Gastroesophageal sphincter (tissue), 3 donors: Measurements from ENCODE around the gene KDM5A.

Experiments
- POLR2A ChIP-seq, 2 donors: fragments of 450-650 bp; IDR thresholded peaks; one replicate each; pipeline ENCODE4 v1.6.1; 2017; ENCODE audit warnings: antibody characterized with exemption in 2 of 2, mild to moderate bottlenecking in 2 of 2, moderate library complexity in 1 of 2
- TF ChIP-seq, protein P1 (sequence below), 4 experiments: fragments of 200-600 bp in 2 of 4; fragments of 450-650 bp in 2 of 4; sonication (generic) in 1 of 4; IDR thresholded peaks; one replicate each; pipeline ENCODE4 v1.5.1; 2017 to 2019; ENCODE audit warnings: antibody characterized with exemption in 4 of 4, mild to moderate bottlenecking in 2 of 4, moderate library complexity in 2 of 4

DNA sequence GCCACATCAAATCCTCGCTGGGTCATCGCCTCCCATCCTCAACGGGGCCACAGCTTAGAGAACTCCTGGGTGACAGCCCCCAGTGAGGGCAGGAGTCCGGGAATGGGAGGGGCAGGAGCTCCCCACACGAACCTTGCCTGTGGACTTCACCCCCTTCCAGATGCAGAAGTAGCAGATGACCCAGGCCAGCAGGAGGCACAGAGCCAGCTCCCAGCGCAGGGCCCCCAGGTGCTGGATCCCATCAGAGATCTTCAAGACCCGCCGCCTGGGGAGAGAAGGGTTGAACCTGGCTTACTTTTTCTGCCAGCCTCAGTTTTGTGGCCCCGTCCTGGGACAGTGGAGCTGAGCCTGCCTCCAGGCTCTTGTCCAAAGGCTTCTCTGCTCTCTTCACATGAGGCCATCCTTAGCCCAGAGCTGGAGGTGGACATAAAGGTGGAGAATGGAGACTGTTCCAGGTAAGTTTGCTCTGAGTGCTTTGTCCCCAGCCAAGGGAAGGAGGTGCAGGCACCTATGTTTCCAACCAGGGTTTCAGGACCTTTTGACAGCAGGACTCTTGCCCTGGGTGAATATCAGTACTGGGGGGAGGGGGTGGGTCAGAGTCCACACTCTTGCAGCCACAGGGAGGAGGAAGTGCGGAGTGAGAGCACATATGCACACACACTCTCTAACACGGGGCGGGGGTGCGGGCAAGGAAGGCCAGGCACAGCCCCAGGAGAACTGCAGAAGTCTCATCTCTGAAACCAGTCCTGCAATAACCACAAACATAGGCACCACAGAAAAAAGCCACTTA is 151.9 kb downstream of the KDM5A start:
- TF ChIP-seq, protein P1, sequence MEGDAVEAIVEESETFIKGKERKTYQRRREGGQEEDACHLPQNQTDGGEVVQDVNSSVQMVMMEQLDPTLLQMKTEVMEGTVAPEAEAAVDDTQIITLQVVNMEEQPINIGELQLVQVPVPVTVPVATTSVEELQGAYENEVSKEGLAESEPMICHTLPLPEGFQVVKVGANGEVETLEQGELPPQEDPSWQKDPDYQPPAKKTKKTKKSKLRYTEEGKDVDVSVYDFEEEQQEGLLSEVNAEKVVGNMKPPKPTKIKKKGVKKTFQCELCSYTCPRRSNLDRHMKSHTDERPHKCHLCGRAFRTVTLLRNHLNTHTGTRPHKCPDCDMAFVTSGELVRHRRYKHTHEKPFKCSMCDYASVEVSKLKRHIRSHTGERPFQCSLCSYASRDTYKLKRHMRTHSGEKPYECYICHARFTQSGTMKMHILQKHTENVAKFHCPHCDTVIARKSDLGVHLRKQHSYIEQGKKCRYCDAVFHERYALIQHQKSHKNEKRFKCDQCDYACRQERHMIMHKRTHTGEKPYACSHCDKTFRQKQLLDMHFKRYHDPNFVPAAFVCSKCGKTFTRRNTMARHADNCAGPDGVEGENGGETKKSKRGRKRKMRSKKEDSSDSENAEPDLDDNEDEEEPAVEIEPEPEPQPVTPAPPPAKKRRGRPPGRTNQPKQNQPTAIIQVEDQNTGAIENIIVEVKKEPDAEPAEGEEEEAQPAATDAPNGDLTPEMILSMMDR (IDR thresholded peaks at IDR 0.05), result no peak
- TF ChIP-seq POLR2A (IDR thresholded peaks at IDR 0.05), result no peak
